ENCODE data around the gene SLC26A8.
"Not testable (repeated sequence)": the region's sequence is repeated elsewhere in the genome, so short reads cannot be mapped to it uniquely, and the experiment has no call there.

The SLC26A8 gene

GRCh38 chr6:36020154-36020553, 4.3 kb downstream of the SLC26A8 start:
- Histone ChIP-seq H3K27ac (ENCODE audit: insufficient read depth, low read length, poor library complexity, severe bottlenecking) (no peak overlapping the region), H3K4me3 (ENCODE audit: insufficient read depth, low read depth, low read length, poor library complexity, severe bottlenecking) (no peak overlapping the region), H3K27me3 (replicated peaks; ENCODE audit: control insufficient read depth, insufficient read depth, low read length, poor library complexity, severe bottlenecking) (peaks cover 2% of the 10 kb centered on the region), H3K9me3 (ENCODE audit: control insufficient read depth, low read length) (no peaks in the 10 kb centered on the region), H3K4me1 (ENCODE audit: control insufficient read depth, insufficient read depth, low read length, poor library complexity, severe bottlenecking) (no peaks in the 10 kb centered on the region), H3K36me3 (ENCODE audit: control insufficient read depth, insufficient read depth, low read length) (no peaks in the 10 kb centered on the region)
- no peak for DNase-seq

- DNase-seq = no peak
- Histone ChIP-seq H3K9me3 (ENCODE audit: control insufficient read depth, low read length) (no peaks in the 10 kb centered on the region), H3K4me1 (ENCODE audit: control insufficient read depth, insufficient read depth, low read length, poor library complexity, severe bottlenecking) (no peaks in the 10 kb centered on the region), H3K36me3 (ENCODE audit: control insufficient read depth, insufficient read depth, low read length) (no peaks in the 10 kb centered on the region), H3K27ac (ENCODE audit: insufficient read depth, low read length, poor library complexity, severe bottlenecking) (no peak overlapping the region), H3K27me3 (replicated peaks; ENCODE audit: control insufficient read depth, insufficient read depth, low read length, poor library complexity, severe bottlenecking) (peaks cover 2% of the 10 kb centered on the region), H3K4me3 (ENCODE audit: insufficient read depth, low read depth, low read length, poor library complexity, severe bottlenecking) (no peak overlapping the region)
Measured at GRCh38 chr6:36019167-36019566, 5.3 kb downstream of the SLC26A8 start.

GRCh38 chr6:36018339-36018738, 6.1 kb downstream of the SLC26A8 start:
- H3K36me3 ChIP-seq (ENCODE audit: control insufficient read depth, insufficient read depth, low read length) = no peaks in the 10 kb centered on the region
- H3K9me3 ChIP-seq (ENCODE audit: control insufficient read depth, low read length) = no peaks in the 10 kb centered on the region
- no peak overlapping the region for H3K4me3 ChIP-seq (ENCODE audit: insufficient read depth, low read depth, low read length, poor library complexity, severe bottlenecking)
- no peaks in the 10 kb centered on the region for H3K4me1 ChIP-seq (ENCODE audit: control insufficient read depth, insufficient read depth, low read length, poor library complexity, severe bottlenecking)
- no peak for DNase-seq
- H3K27ac ChIP-seq (ENCODE audit: insufficient read depth, low read length, poor library complexity, severe bottlenecking) = no peak overlapping the region
- H3K27me3 ChIP-seq (replicated peaks; ENCODE audit: control insufficient read depth, insufficient read depth, low read length, poor library complexity, severe bottlenecking) = peaks cover 2% of the 10 kb centered on the region

- Histone ChIP-seq H3K27ac (ENCODE audit: insufficient read depth, low read length, poor library complexity, severe bottlenecking) (no peak overlapping the region), H3K27me3 (replicated peaks; ENCODE audit: control insufficient read depth, insufficient read depth, low read length, poor library complexity, severe bottlenecking) (no peaks in the 10 kb centered on the region), H3K9me3 (ENCODE audit: control insufficient read depth, low read length) (no peaks in the 10 kb centered on the region), H3K36me3 (ENCODE audit: control insufficient read depth, insufficient read depth, low read length) (no peaks in the 10 kb centered on the region), H3K4me3 (ENCODE audit: insufficient read depth, low read depth, low read length, poor library complexity, severe bottlenecking) (no peak overlapping the region), H3K4me1 (ENCODE audit: control insufficient read depth, insufficient read depth, low read length, poor library complexity, severe bottlenecking) (no peaks in the 10 kb centered on the region)
- no peak for DNase-seq
Measured at GRCh38 chr6:36015666-36016065, 8.8 kb downstream of the SLC26A8 start.

- no peaks in the 10 kb centered on the region for H3K4me1 ChIP-seq (ENCODE audit: control insufficient read depth, insufficient read depth, low read length, poor library complexity, severe bottlenecking)
- no peaks in the 10 kb centered on the region for H3K27me3 ChIP-seq (replicated peaks; ENCODE audit: control insufficient read depth, insufficient read depth, low read length, poor library complexity, severe bottlenecking)
- no peak for DNase-seq
- no peaks in the 10 kb centered on the region for H3K36me3 ChIP-seq (ENCODE audit: control insufficient read depth, insufficient read depth, low read length)
- H3K27ac ChIP-seq (ENCODE audit: insufficient read depth, low read length, poor library complexity, severe bottlenecking) = no peak overlapping the region
- no peak overlapping the region for H3K4me3 ChIP-seq (ENCODE audit: insufficient read depth, low read depth, low read length, poor library complexity, severe bottlenecking)
- H3K9me3 ChIP-seq (ENCODE audit: control insufficient read depth, low read length) = no peaks in the 10 kb centered on the region
Measured at GRCh38 chr6:36000451-36000850, 24.0 kb downstream of the SLC26A8 start.

- Histone ChIP-seq H3K27ac (ENCODE audit: insufficient read depth, low read length, poor library complexity, severe bottlenecking) (no peak overlapping the region), H3K36me3 (ENCODE audit: control insufficient read depth, insufficient read depth, low read length) (no peaks in the 10 kb centered on the region), H3K27me3 (replicated peaks; ENCODE audit: control insufficient read depth, insufficient read depth, low read length, poor library complexity, severe bottlenecking) (no peaks in the 10 kb centered on the region), H3K9me3 (ENCODE audit: control insufficient read depth, low read length) (no peaks in the 10 kb centered on the region), H3K4me1 (ENCODE audit: control insufficient read depth, insufficient read depth, low read length, poor library complexity, severe bottlenecking) (no peaks in the 10 kb centered on the region), H3K4me3 (ENCODE audit: insufficient read depth, low read depth, low read length, poor library complexity, severe bottlenecking) (no peak overlapping the region)
- DNase-seq = no peak
Measured at GRCh38 chr6:35993150-35993549, 31.3 kb downstream of the SLC26A8 start.

- not testable (repeated sequence) for H3K4me3 ChIP-seq (ENCODE audit: insufficient read depth, low read depth, low read length, poor library complexity, severe bottlenecking); DNase-seq; H3K36me3 ChIP-seq (ENCODE audit: control insufficient read depth, insufficient read depth, low read length)
Measured at GRCh38 chr6:35988047-35988446, 36.4 kb downstream of the SLC26A8 start.

GRCh38 chr6:35984701-35985100, 39.7 kb downstream of the SLC26A8 start:
- no peak overlapping the region for H3K27ac ChIP-seq (ENCODE audit: insufficient read depth, low read length, poor library complexity, severe bottlenecking)
- no peaks in the 10 kb centered on the region for H3K27me3 ChIP-seq (replicated peaks; ENCODE audit: control insufficient read depth, insufficient read depth, low read length, poor library complexity, severe bottlenecking)
- no peaks in the 10 kb centered on the region for H3K9me3 ChIP-seq (ENCODE audit: control insufficient read depth, low read length)
- H3K4me1 ChIP-seq (ENCODE audit: control insufficient read depth, insufficient read depth, low read length, poor library complexity, severe bottlenecking) = no peaks in the 10 kb centered on the region
- H3K36me3 ChIP-seq (ENCODE audit: control insufficient read depth, insufficient read depth, low read length) = no peaks in the 10 kb centered on the region
- no peak for DNase-seq
- no peak overlapping the region for H3K4me3 ChIP-seq (ENCODE audit: insufficient read depth, low read depth, low read length, poor library complexity, severe bottlenecking)

More at GRCh38 chr6:35988047-35988446, 36.4 kb downstream of the SLC26A8 start:
- not testable (repeated sequence) for H3K4me1 ChIP-seq (ENCODE audit: control insufficient read depth, insufficient read depth, low read length, poor library complexity, severe bottlenecking); H3K27me3 ChIP-seq (replicated peaks; ENCODE audit: control insufficient read depth, insufficient read depth, low read length, poor library complexity, severe bottlenecking); H3K9me3 ChIP-seq (ENCODE audit: control insufficient read depth, low read length); H3K27ac ChIP-seq (ENCODE audit: insufficient read depth, low read length, poor library complexity, severe bottlenecking)

GRCh38 chr6:35980991-35981645, 43.3 kb downstream of the SLC26A8 start:
- H3K4me1 ChIP-seq (ENCODE audit: control insufficient read depth, insufficient read depth, low read length, poor library complexity, severe bottlenecking) = no peaks in the 10 kb centered on the region
- no peak overlapping the region for H3K27ac ChIP-seq (ENCODE audit: insufficient read depth, low read length, poor library complexity, severe bottlenecking)
- H3K27me3 ChIP-seq (replicated peaks; ENCODE audit: control insufficient read depth, insufficient read depth, low read length, poor library complexity, severe bottlenecking) = no peaks in the 10 kb centered on the region
- H3K4me3 ChIP-seq (ENCODE audit: insufficient read depth, low read depth, low read length, poor library complexity, severe bottlenecking) = no peak overlapping the region
- no peaks in the 10 kb centered on the region for H3K9me3 ChIP-seq (ENCODE audit: control insufficient read depth, low read length)
- no peaks in the 10 kb centered on the region for H3K36me3 ChIP-seq (ENCODE audit: control insufficient read depth, insufficient read depth, low read length)
- DNase-seq = no peak

GRCh38 chr6:35980126-35980525, 44.3 kb downstream of the SLC26A8 start:
- H3K27me3 ChIP-seq (replicated peaks; ENCODE audit: control insufficient read depth, insufficient read depth, low read length, poor library complexity, severe bottlenecking); H3K36me3 ChIP-seq (ENCODE audit: control insufficient read depth, insufficient read depth, low read length); DNase-seq; H3K4me3 ChIP-seq (ENCODE audit: insufficient read depth, low read depth, low read length, poor library complexity, severe bottlenecking); H3K4me1 ChIP-seq (ENCODE audit: control insufficient read depth, insufficient read depth, low read length, poor library complexity, severe bottlenecking); H3K27ac ChIP-seq (ENCODE audit: insufficient read depth, low read length, poor library complexity, severe bottlenecking); H3K9me3 ChIP-seq (ENCODE audit: control insufficient read depth, low read length): not testable (repeated sequence)

All from effector memory CD4-positive, alpha-beta T cell (primary cell).